ENCODE data around the gene BTK.

DNA sequence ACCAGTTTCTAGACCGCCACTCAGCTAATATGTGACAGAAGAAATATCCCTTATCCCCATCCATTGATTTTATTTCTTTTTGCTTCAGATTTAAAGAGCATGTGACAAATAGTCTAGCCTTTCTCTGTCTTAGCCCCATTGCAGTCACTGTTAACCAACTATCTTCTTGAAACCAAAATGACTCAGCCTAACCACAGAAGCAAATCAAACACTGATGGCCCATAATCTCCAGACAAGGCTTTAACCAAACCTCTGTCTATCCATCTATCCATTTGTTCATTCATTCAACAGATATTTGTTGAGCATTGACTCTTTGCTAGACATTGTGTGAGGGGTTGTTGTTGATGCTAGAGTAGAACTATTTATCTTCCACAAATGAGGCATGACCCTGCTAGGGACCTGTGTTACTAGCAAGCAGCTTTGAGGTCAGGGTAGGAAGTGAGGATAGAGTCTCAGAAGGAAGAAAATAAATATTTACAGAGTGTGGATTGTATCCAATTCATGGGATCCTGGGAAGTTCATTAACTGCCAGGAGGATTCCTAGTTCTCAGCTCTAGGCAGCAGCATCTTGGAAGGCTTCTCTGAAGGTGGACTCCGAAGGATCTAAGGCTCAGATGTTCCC is 44.6 kb upstream of the BTK start:
- TF ChIP-seq, protein P1, sequence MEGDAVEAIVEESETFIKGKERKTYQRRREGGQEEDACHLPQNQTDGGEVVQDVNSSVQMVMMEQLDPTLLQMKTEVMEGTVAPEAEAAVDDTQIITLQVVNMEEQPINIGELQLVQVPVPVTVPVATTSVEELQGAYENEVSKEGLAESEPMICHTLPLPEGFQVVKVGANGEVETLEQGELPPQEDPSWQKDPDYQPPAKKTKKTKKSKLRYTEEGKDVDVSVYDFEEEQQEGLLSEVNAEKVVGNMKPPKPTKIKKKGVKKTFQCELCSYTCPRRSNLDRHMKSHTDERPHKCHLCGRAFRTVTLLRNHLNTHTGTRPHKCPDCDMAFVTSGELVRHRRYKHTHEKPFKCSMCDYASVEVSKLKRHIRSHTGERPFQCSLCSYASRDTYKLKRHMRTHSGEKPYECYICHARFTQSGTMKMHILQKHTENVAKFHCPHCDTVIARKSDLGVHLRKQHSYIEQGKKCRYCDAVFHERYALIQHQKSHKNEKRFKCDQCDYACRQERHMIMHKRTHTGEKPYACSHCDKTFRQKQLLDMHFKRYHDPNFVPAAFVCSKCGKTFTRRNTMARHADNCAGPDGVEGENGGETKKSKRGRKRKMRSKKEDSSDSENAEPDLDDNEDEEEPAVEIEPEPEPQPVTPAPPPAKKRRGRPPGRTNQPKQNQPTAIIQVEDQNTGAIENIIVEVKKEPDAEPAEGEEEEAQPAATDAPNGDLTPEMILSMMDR (conservative IDR thresholded peaks at IDR 0.05; ENCODE audit: low read depth, low read length) = no peak
- TF ChIP-seq EZH2 (IDR thresholded peaks at IDR 0.05; ENCODE audit: borderline replicate concordance, low read depth, low read length, poor library complexity, severe bottlenecking) = no peak
